Activated CD4-positive, alpha-beta T cell treated with anti-CD3 and anti-CD28 coated beads, Interleukin-2, amount 50 U/mL, for 48 hours (primary cell): ENCODE results near the gene MSANTD1.

Experiments used
- DNase-seq, 2 experiments: peaks; one replicate each; pipeline ENCODE4 v3.0.0-alpha.2; 2020

MSANTD1 gene

DNA sequence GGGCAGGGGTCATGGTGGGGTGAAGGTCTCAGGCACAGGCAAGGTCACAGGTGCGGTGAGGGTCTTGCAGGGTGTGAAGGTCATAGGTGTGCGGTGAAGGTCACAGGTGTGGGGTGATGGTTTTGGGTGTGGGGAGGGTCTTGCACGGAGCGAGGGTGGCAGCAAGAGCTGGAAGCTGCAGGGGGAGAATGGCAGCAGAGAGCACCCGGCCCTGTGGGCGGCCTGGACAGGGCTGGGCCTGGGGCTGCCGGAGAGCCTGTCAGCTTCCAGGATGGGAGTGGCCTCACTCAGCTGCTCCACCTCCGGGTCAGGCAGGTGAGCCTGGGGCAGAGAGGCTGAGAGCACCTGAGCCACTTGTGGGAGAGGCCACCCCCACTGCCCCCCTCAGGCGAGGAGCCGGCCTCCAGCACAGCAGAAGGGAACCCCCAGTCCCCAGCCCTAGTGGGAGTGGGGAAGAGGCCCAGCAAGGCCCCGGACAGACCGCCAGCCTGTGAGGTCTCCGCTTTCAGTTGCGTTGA lies 1.5 kb downstream of the MSANTD1 start:
- no peak for DNase-seq

DNA sequence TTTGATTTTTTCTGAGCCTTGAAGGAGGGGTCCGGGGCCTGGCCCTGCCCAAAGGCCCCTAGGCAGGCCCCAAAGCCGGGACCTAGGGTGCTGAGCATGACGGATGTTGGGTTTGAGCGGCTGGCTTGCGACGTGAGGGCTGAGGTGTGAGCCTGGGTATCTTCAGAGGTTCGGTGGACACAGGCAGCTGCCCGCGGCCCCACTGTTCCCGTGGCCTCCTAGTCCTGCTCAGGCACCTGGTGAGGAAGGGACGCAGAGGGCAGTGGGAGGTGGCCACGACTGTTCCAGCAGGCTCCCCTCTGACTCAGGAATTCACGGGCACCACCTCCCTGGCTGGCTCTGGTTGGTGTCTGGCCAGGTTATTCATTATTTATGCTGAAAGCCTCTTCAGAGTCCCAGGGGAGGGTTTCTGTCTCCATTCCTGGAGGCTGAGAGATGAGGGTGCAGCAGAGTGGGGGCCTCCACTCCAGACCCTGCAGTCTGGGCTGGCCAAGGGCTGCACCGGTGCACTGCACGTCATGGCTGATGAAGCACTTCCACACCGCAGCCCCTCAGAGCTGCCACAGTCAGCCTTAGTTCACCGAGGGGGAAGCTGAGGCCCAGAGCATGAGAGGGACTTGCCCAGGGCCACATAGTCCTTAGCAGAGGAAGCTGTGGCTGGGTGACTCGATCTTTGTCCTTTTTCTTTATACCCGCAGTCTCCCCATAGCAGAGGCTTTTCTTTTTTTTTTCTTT lies 2.2 kb downstream of the MSANTD1 start:
- DNase-seq, result no peak

- DNase-seq, result no peak
These were observed 2.9 kb downstream of the MSANTD1 start for GRCh38 chr4:3251691-3252479.

DNA sequence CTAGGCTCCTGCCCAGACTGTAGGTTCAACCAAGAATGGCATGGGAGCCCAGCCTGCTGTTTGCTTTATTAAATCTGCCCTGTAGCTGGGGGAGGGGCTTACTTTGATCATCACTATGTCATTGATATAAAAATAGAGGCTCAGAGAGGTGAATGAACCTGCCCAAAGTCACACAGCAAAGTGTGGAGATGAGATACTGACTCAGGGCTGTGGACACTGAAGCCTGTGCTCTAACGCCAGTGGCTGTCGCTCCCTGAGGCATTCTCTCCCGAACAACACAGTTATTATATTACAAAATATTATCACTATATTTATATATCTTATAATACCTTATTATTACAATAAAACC lies 3.5 kb downstream of the MSANTD1 start:
- DNase-seq, result no peak

- DNase-seq, result no peak
These were observed 4.1 kb downstream of the MSANTD1 start for GRCh38 chr4:3252831-3253641.

DNA sequence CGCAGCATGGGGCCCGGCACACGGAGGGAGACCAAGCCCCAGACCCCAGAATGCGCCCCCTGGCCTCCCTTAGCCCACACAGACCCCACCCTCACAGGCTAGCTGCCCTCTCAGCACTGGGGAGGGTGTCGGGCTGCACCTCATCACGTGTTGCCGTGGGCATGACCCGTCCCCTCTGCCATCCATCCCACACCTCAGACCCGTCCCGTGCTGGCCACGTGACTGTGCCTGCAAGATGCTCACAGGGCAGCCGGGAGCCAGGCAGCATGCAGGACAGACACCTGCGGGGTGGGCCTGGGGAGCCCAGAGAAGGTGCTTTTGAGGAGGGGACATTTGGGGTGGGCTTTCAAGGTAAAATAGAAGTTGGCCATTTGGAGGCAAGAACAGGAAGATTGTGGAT lies 4.8 kb downstream of the MSANTD1 start:
- DNase-seq, result no peak

DNA sequence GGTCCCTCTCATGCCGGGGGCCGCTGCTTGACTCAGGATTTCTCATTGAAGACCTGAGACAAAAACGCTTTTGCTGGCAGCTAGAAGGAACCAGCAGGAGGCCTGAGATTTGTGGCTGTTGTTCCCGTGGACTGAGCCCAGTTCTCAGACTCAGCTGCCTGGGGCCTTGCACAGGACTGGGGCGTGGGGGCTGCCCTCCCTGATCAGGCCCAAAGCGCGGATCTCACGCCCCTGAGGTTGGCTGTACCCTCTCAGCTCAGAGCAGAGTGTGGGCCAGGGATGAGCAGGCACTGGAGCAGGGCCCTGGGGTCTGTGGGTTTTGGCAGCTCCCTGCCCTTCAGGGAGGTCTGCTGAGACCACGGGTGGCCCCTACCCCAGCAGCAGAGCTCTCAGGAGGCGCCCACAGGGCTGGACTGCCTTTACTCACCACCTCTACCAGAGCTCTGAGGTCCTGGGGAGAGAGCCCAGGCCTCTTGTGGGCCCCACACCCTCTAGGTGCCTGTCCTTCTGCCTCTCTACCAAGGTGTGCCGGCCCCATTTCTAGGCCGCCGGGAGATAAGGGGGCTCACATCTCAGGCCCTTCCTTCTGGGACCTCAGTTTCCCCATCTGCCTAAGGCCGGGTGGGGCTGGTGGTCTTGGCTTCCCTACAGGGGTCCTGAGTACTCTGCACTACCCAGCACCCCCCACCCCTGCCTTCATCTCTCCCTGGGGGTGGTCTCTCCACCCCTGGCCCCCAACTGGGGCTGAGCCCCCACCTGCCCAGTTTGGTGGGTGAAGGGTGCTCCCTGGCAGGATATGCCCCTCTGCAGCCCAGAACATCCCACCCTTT lies 5.6 kb downstream of the MSANTD1 start:
- no peak for DNase-seq

GRCh38 chr4:3255611-3256186 lies 6.7 kb downstream of the MSANTD1 start:
- peak in 1 of 2 experiments; percentile 1 for DNase-seq

DNA sequence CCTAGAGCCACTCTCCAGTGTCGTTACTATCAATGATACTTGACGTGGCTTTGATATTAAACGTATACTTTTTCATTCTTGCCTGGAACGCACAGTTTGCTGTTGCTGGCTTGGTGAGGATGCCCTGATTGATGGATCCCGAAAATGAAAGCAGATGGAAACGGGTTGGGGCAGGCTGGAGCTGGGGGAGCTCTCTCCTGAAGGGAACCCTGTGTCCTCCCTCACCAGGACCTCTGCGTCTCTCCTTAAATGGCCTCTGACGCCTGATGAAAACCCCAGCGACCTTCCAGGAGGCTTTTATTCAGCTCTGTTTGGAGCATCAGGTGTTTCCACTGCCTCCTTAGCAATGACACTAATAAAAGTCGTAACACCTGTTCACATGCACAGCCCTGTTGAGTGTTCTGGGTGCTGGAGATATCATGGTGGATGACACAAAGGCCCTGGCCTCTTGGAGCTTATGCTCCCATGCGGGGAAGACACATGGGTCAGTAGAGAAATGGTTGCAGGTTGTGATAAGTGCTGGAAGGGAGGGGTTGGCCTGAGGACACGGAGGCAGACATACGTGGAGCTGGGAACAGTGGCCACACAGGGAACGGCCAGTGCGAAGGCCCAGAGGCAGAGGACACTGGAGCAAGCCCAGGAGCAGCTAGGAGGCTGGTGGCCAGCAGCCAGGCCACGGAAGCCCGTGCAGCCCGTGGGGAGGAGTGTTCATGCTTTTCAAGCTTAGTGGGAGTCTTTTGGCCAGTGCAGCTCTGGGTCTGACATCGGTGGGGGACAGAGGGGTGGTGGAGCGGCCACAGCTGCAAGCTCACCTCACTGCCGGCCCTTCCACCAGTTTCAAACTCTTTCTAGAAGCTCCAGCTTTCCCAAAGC lies 7.5 kb downstream of the MSANTD1 start:
- no peak for DNase-seq

DNA sequence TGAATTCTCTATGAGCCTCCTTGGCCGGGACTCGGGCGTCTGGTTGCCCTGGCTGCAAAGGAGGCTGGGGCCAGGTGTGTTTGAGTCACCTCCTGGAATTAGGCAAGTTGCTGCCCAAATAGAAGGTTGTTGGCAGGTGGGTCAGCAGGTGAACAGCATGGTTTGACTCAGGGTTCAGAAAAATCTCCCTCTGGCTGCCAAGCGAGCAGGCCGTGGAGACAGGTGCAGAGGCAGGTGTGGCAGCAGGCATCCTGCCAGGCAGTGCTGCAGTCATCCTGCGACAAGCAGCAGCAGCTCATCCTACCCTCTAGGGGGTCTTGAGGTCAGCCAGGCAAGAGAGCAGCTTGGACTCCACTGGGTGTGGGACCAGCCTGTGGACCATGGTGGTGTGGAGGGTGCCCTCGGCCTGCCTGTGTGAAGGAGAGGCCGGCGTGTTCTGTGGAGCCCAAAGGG lies 8.2 kb downstream of the MSANTD1 start:
- no peak for DNase-seq

DNA sequence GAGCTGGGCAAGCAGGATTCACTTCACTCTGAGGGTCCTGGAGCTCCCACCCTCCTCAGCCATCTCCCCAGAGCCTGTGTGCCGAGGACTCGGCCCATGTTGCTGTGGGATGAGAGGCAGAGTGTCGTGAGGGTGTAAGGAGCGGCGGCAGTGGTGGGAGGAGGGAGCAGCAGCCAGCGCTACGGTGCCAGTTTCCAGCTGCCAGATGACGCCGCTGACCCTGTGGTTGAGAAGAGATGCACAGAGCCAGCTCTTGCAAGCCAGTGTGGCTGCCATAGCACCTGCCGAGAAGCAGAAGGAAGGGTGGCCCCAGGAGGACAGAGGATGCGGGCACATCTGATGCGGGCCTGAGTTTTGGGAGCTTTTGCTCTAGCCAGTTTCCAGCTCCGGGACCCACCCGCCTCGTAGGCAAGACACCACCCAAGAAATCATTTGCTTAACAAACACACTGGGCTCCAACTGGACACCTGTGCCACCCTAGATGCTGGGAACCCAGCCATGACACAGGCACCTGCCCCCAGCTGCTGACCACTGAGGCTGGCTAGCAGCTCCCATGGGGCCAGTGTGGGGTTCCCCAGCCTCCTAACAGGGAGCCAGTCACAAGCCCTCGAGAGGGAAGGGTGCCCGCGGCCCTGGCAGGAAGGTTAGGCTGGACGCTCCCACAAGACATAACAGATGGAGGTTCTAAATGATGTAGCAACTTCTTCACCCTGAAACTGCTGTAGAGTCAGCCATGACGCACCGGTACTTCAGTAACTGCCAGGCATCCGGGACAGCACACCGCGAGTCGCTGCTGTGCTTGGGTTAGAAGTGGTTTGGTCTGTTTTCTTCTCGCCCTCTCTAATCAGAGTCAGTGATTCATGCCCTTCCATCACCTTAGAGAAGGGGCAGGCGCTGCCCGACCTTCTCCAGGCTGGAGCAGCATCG lies 8.9 kb downstream of the MSANTD1 start:
- DNase-seq, result no peak

- DNase-seq, result no peak
These were observed 12.7 kb downstream of the MSANTD1 start for GRCh38 chr4:3261411-3262207.

GRCh38 chr4:3262208-3263052 lies 13.5 kb downstream of the MSANTD1 start:
- no peak for DNase-seq

DNA sequence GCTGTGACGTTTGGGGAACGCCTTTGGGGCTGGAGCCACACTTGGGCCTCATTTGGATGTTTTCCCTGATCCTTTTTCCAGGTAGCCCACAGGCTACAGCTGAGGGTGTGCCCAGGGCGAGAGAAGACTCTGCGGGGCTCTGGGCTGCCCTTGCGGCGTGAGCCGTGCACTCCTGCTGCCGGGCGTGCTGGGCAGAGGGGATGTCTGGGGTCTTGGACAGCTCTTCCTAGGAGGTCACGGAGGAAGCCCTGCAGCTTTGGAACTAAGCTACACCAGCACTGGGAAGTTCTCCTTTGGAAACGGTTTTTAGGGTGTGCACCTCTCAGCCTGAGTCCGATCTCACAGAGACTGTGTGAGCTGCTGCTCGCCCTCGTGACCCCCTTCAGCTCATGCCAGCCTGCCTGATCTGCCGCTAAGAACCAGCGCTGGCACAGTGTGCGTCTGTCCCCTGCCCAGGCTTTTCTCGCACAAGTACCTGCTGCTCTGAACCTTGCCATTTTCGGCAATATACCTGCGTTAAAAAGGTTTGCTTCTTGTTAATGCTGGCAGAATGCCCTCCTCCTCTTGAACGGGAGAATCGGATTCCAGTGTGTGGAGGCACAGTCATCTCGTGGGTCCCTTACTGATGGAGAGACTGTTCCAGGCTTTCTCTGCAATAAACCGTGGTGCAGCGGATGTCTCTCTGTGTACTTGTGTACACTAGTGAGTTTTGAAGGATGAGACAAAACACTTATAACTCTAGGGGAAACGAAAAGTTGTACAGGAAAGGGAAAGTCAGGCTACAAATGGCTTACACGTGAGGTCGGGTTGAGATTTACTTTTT lies 14.3 kb downstream of the MSANTD1 start:
- no peak for DNase-seq

DNA sequence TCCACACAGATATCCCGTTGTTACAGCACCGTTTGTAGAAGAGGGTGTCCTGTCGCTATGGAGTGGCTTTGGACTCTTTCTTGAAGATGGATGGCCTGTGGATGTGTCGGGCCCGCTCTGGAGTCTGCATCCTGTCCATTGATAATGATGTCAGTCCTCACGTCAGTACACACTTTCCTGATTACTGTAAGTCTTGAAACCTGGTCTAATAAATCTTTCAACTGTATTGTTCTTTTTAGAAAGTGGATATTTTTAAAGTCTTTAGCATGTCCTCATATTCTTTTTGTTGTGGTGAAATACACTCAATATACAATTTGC lies 14.9 kb downstream of the MSANTD1 start:
- DNase-seq, result no peak

GRCh38 chr4:3266076-3266475 lies 17.1 kb downstream of the MSANTD1 start:
- no peak for DNase-seq
